IPS-20b (cell line): ENCODE data around the gene NFAM1.

Source experiments
- H3K27ac ChIP-seq: one replicate; pipeline ENCODE4 v1.5.1; 2013; ENCODE audit warnings: low read length
- H3K27me3 ChIP-seq: 2 replicates; pipeline ENCODE4 v1.6.1; 2013; ENCODE audit warnings: mild to moderate bottlenecking, low read length, inconsistent platforms; ENCODE audit not compliant: insufficient read depth
- H3K36me3 ChIP-seq: 2 replicates; pipeline ENCODE4 v1.6.1; 2013; ENCODE audit warnings: low read depth, mild to moderate bottlenecking, inconsistent platforms, low read length, moderate library complexity; ENCODE audit not compliant: insufficient read depth
- H3K4me1 ChIP-seq: 2 replicates; pipeline ENCODE4 v1.6.1; 2013; ENCODE audit warnings: mild to moderate bottlenecking, control low read depth, inconsistent platforms, low read length, moderate library complexity; ENCODE audit not compliant: insufficient read depth
- H3K4me3 ChIP-seq: 2 replicates; pipeline ENCODE4 v1.5.1; 2013; ENCODE audit warnings: mild to moderate bottlenecking, low read length, inconsistent platforms
- H3K9ac ChIP-seq: 2 replicates; pipeline ENCODE4 v1.6.1; 2013; ENCODE audit warnings: low read depth, mild to moderate bottlenecking, inconsistent platforms, low read length, moderate library complexity
- H3K9me3 ChIP-seq: 2 replicates; pipeline ENCODE4 v1.6.1; 2013; ENCODE audit warnings: mild to moderate bottlenecking, low read depth, low read length, inconsistent platforms; ENCODE audit not compliant: insufficient read depth

Gene NFAM1

GRCh38 chr22:42343531-42344081, 88.6 kb downstream of the NFAM1 start:
- no peak overlapping the region for H3K9ac ChIP-seq
- peaks cover 12% of the 10 kb centered on the region; the same call in 1 of the 2 replicates for H3K4me1 ChIP-seq
- no peaks in the 10 kb centered on the region for H3K9me3 ChIP-seq
- no peaks in the 10 kb centered on the region for H3K36me3 ChIP-seq
- H3K4me3 ChIP-seq: no peak overlapping the region
- H3K27me3 ChIP-seq: peaks cover 55% of the 10 kb centered on the region
- H3K27ac ChIP-seq: no peak overlapping the region

DNA sequence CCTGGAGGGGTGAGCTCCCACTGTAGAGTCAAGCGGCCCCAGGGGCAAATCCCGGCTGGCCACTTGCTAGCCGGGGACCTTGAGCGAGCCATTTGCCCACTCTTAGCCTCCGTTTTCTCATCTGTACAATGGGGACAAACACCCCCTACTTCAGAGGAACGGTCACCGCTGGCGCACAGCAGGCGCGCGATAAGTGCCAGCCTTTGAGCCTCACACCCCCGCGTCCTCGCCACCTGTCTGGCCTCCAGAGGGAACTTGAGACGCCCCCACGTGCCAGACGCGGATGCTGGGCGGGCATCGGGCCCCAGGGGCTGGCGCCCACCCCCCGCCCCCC, 89.1 kb downstream of the NFAM1 start:
- Histone ChIP-seq H3K27me3 (peaks cover 55% of the 10 kb centered on the region), H3K9ac (no peak overlapping the region), H3K4me3 (peak overlapping the region; percentile 48), H3K9me3 (no peaks in the 10 kb centered on the region), H3K27ac (no peak overlapping the region), H3K36me3 (no peaks in the 10 kb centered on the region), H3K4me1 (peaks cover 12% of the 10 kb centered on the region; the same call in 1 of the 2 replicates)

GRCh38 chr22:42342426-42343120, 89.6 kb downstream of the NFAM1 start:
- Histone ChIP-seq H3K4me3 (peak overlapping the region; percentile 48), H3K9ac (no peak overlapping the region), H3K9me3 (no peaks in the 10 kb centered on the region), H3K36me3 (no peaks in the 10 kb centered on the region), H3K27ac (no peak overlapping the region), H3K27me3 (peaks cover 55% of the 10 kb centered on the region), H3K4me1 (peaks cover 12% of the 10 kb centered on the region; the same call in 1 of the 2 replicates)

DNA sequence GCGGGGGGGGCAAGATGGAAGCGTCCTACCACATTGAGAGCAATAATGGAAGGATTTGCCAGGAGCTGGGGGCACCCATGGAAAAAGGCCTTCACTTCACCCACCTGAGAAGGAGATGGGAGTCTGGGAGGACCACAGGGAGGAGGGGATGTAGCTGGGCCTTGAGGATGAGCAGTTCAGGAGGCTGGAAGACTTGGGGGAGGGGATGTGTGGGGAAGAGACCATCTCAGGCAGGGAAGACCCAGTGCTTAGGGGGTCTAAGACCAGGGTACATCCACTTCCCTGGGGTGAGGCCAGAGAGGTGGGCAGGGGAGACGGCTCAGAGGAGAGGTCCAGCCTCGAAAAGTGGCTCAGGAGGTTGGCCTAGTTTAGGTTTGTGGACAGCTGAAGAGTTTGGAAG, 90.4 kb downstream of the NFAM1 start:
- no peaks in the 10 kb centered on the region for H3K36me3 ChIP-seq
- H3K27me3 ChIP-seq: peaks cover 55% of the 10 kb centered on the region
- H3K9me3 ChIP-seq: no peaks in the 10 kb centered on the region
- no peak overlapping the region for H3K4me3 ChIP-seq
- no peak overlapping the region for H3K9ac ChIP-seq
- H3K27ac ChIP-seq: no peak overlapping the region
- H3K4me1 ChIP-seq: peaks cover 12% of the 10 kb centered on the region; the same call in 1 of the 2 replicates

DNA sequence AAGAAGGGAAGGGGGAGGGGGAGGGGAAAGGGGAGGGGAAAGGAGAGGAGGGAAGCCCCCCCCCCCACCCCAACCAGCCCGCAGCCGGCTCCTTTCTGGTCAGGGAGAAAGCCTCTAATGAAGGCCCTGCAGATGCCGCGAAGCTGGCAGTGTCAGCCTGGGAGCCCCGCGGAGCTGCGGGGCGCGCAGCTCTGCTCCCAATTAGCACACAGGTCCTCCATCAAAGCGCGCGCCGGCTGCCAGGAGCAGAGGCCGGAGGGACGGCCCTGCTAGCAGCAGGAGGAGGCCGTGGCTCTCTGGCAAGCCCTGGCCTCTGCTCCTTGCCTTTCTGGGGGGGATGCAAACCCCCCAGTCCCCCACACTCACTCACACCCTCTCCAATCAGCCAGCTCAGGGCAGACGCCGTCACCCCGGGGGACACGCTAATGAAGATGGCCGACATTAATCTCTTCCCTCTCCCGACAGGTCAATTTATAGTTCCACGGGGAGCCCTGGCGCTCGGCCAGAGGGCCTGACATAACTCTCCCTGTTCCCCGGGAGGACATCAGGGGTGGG, 91.3 kb downstream of the NFAM1 start:
- Histone ChIP-seq H3K27ac (no peak overlapping the region), H3K27me3 (peaks cover 51% of the 10 kb centered on the region), H3K9me3 (no peaks in the 10 kb centered on the region), H3K9ac (peak overlapping the region; percentile 59), H3K4me3 (peak overlapping the region; percentile 69), H3K36me3 (no peaks in the 10 kb centered on the region), H3K4me1 (peaks cover 12% of the 10 kb centered on the region; the same call in 1 of the 2 replicates)

GRCh38 chr22:42340150-42340549, 92.1 kb downstream of the NFAM1 start:
- Histone ChIP-seq H3K36me3 (no peaks in the 10 kb centered on the region), H3K27ac (no peak overlapping the region), H3K9ac (no peak overlapping the region), H3K9me3 (no peaks in the 10 kb centered on the region), H3K27me3 (peaks cover 43% of the 10 kb centered on the region), H3K4me1 (peaks cover 12% of the 10 kb centered on the region; the same call in 1 of the 2 replicates), H3K4me3 (no peak overlapping the region)

DNA sequence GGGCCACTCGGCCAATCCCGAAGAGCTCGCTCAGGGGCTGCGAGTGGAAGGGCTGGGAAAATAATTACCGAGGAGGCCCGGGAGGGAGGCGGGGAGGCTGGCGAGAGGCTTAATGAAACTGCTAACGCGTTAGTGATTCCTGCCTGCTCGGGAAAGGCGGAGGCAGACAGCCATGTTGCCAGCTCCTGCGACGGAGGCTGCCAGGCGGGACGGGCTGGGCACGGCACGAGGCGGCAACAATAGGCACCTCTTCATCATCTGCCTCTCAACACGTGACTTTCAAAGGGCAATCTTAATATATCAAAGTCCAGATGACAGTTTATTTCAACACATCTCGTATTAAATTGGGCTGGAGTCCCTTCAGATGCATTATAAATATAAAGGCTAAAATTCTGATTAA, 93.7 kb downstream of the NFAM1 start:
- Histone ChIP-seq H3K36me3 (no peaks in the 10 kb centered on the region), H3K4me1 (peaks cover 10% of the 10 kb centered on the region; the same call in 1 of the 2 replicates), H3K27me3 (peaks cover 39% of the 10 kb centered on the region), H3K27ac (no peak overlapping the region), H3K9me3 (no peaks in the 10 kb centered on the region), H3K4me3 (no peak overlapping the region), H3K9ac (no peak overlapping the region)

DNA sequence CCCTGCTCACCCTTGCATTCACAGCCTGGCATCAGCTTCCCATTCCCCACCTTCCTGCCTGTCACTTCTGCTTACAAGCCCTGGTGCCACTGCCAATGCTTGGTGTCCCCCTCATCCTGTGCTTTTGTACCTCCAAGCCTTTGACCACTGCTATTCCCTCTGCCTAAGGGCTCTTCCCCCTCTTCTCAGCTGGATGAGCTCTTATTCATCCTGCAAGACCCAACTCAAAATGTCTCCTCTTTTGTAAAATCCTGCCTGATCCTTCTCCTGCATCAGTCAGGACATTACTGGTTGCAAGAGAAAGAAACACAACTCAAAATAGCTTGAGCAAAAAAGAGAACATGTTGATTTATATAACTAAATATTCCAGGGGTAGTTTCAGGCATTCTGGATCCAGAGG, 94.8 kb downstream of the NFAM1 start:
- Histone ChIP-seq H3K27ac (no peak overlapping the region), H3K9me3 (no peaks in the 10 kb centered on the region), H3K4me1 (peaks cover 6% of the 10 kb centered on the region; the same call in 1 of the 2 replicates), H3K4me3 (no peak overlapping the region), H3K9ac (no peak overlapping the region), H3K27me3 (peaks cover 31% of the 10 kb centered on the region), H3K36me3 (no peaks in the 10 kb centered on the region)

DNA sequence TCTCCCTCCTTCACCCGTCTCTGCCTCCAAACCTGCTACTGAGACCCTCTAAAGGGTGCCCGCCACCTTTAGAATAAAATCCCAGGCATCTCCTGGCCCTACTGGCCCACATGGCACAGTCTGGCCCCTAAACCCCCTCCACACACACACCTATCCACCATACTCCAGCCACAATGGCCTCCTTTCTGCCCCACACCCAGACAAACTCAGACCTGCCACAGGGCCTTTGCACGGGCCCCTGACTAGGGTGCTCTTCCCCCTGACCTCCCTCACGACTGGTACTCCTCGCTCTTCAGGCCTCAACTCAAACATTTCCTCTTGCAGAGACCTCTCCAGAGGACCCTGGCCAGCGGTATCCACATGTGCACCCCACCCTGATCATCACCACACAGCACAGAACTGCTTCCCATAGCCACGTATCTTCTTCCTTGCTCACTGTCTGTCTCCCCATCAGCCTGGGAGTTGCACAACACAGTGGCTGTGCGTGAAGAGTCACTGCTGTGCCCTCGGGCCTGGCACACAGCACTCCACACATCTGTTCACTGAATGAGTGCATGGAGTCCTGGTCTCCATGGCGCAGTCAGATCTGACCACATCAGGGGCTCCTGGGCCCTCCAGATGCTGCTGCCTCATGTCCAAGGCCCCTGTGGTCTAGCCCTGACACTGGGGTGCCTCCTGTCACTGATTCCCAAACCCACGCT, 95.5 kb downstream of the NFAM1 start:
- Histone ChIP-seq H3K4me1 (peaks cover 6% of the 10 kb centered on the region; the same call in 1 of the 2 replicates), H3K9ac (no peak overlapping the region), H3K4me3 (no peak overlapping the region), H3K27me3 (peaks cover 24% of the 10 kb centered on the region), H3K9me3 (no peaks in the 10 kb centered on the region), H3K27ac (no peak overlapping the region), H3K36me3 (no peaks in the 10 kb centered on the region)

- peaks cover 17% of the 10 kb centered on the region for H3K27me3 ChIP-seq
These were observed 96.3 kb downstream of the NFAM1 start for GRCh38 chr22:42335839-42336378.

GRCh38 chr22:42334875-42335512, 97.2 kb downstream of the NFAM1 start:
- peaks cover 11% of the 10 kb centered on the region for H3K27me3 ChIP-seq
- H3K9me3 ChIP-seq: no peaks in the 10 kb centered on the region
- H3K27ac ChIP-seq: no peak overlapping the region
- no peak overlapping the region for H3K4me3 ChIP-seq
- H3K9ac ChIP-seq: no peak overlapping the region; the same call in 1 of the 2 replicates
- H3K4me1 ChIP-seq: no peaks in the 10 kb centered on the region
- H3K36me3 ChIP-seq: no peaks in the 10 kb centered on the region

More at GRCh38 chr22:42335839-42336378, 96.3 kb downstream of the NFAM1 start:
- peaks cover under 1% of the 10 kb centered on the region; the same call in 1 of the 2 replicates for H3K4me1 ChIP-seq
- no peak overlapping the region for H3K27ac ChIP-seq
- H3K9me3 ChIP-seq: no peaks in the 10 kb centered on the region
- H3K36me3 ChIP-seq: no peaks in the 10 kb centered on the region
- H3K4me3 ChIP-seq: no peak overlapping the region
- H3K9ac ChIP-seq: no peak overlapping the region
